ENCODE results near the gene DCANP1. TPM values are rescaled to one million over a fixed set of nuclear protein-coding genes. Genes with fewer than 3 reads are reported as not detected.

The DCANP1 gene
- total and polyA plus RNA-seq, 2 of the 13 experiments (the other 11 are each of a cell fraction or from before 2014, with no cell fraction given), result not detected

DNA sequence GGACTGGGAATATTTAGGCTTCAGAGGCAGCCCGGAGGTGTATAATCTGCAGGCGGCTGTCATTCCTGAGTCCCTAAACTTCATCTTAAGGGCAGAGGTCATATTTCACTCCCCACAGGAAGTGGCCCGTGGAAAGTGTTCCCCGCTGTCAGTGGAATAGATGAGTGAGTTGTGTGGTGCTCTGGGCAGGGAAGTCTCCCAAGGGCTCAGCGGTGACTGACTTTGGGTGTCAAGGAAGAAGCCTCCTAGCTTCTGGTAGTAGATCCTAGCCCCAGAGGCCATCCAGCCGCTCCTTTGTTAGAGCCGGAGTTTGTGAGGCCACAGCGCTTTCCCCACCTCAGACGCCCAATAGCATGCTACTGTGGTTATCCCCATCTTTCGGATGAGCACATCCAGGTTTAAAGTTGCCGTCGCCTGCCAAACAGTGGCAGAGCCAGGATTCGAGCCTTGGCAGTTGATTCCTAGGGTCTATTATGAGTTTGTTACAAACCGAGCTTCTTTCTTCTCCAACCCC, 43.9 kb upstream of the DCANP1 start:
- Histone ChIP-seq H3K9ac (ENCODE audit: insufficient read depth, low read depth, low read length) (no peak overlapping the region), H4K20me1 (ENCODE audit: insufficient read depth, low read length) (no peaks in the 10 kb centered on the region), H3K79me2 (ENCODE audit: insufficient read depth, low read length) (no peaks in the 10 kb centered on the region), H3K27ac (ENCODE audit: extremely low read length, insufficient read depth, low read length) (no peak overlapping the region), H3K27me3 (ENCODE audit: control insufficient read depth in 1 of 2, insufficient read depth in 2 of 2, low read length in 2 of 2) (peaks cover 0 to 24% of the 10 kb centered on the region in 2 experiments; a peak in 3 of 5 replicates), H3K4me1 (ENCODE audit: insufficient read depth, low read length) (peaks cover 71% of the 10 kb centered on the region), H2AFZ (ENCODE audit: low read length) (no peak overlapping the region), H3K4me2 (ENCODE audit: low read depth, low read length) (peak overlapping the region; percentile 52), H3K9me3 (ENCODE audit: low read length) (no peaks in the 10 kb centered on the region), H3K4me3 (replicated peaks in 1 of 3; ENCODE audit: insufficient read depth in 1 of 3, low read depth in 2 of 3, low read length in 3 of 3) (peak overlapping the region in 1 of 3 experiments; percentile 60; a peak in 1 of 6 replicates), H3K36me3 (replicated peaks in 1 of 2; ENCODE audit: control insufficient read depth in 1 of 2, insufficient read depth in 2 of 2, low read length in 2 of 2) (no peaks in the 10 kb centered on the region)
- 67% methylated on average over 9 of the region's 14 CpGs for WGBS (ENCODE audit: low lambda C conversion rate)
- TF ChIP-seq, protein P1, sequence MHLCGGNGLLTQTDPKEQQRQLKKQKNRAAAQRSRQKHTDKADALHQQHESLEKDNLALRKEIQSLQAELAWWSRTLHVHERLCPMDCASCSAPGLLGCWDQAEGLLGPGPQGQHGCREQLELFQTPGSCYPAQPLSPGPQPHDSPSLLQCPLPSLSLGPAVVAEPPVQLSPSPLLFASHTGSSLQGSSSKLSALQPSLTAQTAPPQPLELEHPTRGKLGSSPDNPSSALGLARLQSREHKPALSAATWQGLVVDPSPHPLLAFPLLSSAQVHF (CRISPR knock-in tag; IDR thresholded peaks at IDR 0.05), result no peak
- TF ChIP-seq ZNF558 (CRISPR knock-in tag; IDR thresholded peaks at IDR 0.05; ENCODE audit: borderline replicate concordance), result no peak
- no peak for TF ChIP-seq ATF7-NPFF (CRISPR knock-in tag; IDR thresholded peaks at IDR 0.05; ENCODE audit: low read depth)
- no peak for TF ChIP-seq DNMT3B (CRISPR knock-in tag; conservative IDR thresholded peaks at IDR 0.05)
- no peak for TF ChIP-seq HHEX (CRISPR knock-in tag; IDR thresholded peaks at IDR 0.05)
- intact Hi-C loops (cut with micrococcal nuclease; ENCODE audit: unreplicated experiment) (no loop called here), in situ Hi-C loops (cut with HindIII; ENCODE audit: extremely low pct_ligation_motif_present, low pct_unique_long_range_greater_than_20kb) (no loop called here)
- ChIA-PET POLR2A (interaction anchor here (2.2 kb wide), 1 partner anchor 9 kb away, joined by 6 read pairs; no protein-coding TSS in a partner anchor), CTCF (ENCODE audit: low intra/inter-chr PET ratio, low total read pairs) (no interaction called here)
- DNase-seq (ENCODE audit: low spot score) (no peak), ATAC-seq (no peak), FAIRE-seq (no peak)
- BruUV-seq (replicated peaks), result no TSS peak

DNA sequence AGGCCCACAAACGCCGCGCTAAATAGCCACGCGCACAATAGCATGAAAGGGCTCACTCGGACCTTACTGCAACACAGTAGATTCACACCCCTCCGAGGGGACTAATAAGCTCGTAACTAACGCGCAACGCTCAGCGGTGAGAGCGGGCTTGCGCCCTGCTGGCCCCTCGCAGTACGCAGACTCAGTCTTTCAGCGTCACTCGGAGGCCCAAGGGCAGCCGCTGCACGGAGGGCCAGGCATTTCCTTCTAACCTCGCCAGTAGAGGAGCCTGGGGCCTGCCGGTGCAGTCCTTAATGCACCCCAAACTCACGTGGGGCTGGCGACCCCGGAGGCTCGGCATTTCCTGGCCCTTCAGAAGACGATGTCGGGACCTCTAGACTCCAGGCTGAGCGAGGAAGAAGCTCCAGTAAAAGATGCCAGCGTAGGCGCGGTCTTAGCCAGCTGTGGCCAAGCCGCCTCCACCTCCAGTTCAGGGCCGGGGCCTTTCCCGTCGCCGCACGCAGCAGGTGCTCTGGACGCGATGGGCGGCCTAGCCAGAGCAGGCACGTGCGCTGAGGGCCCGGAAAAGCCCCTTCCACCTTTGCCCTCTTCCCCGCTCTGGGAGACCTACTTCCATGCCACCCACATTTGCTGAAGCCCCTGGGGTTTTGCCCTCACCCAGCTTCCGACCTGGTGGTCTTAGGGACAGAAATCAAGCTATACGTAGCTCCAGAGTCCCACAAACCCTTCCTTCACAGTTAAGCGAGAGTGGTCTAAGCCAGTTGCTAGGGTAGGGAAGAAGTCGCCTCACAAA, 43.3 kb upstream of the DCANP1 start:
- no peak for DNase-seq (ENCODE audit: low spot score)
- intact Hi-C loops (cut with micrococcal nuclease; ENCODE audit: unreplicated experiment), result no loop called here
- POLR2A ChIA-PET, result interaction anchor here (2.2 kb wide), 1 partner anchor 8 kb away, joined by 6 read pairs; no protein-coding TSS in a partner anchor
- no peaks in the 10 kb centered on the region for H3K36me3 ChIP-seq (replicated peaks in 1 of 2; ENCODE audit: control insufficient read depth in 1 of 2, insufficient read depth in 2 of 2, low read length in 2 of 2)
- no peaks in the 10 kb centered on the region for H3K79me2 ChIP-seq (ENCODE audit: insufficient read depth, low read length)
- no peaks in the 10 kb centered on the region for H4K20me1 ChIP-seq (ENCODE audit: insufficient read depth, low read length)
- H3K27me3 ChIP-seq (ENCODE audit: control insufficient read depth in 1 of 2, insufficient read depth in 2 of 2, low read length in 2 of 2), result peaks cover 0 to 24% of the 10 kb centered on the region in 2 experiments; a peak in 3 of 5 replicates
- peak overlapping the region; percentile 87 for H3K27ac ChIP-seq (ENCODE audit: extremely low read length, insufficient read depth, low read length)
- H3K9ac ChIP-seq (ENCODE audit: insufficient read depth, low read depth, low read length), result no peak overlapping the region
- FAIRE-seq, result no peak
- no TSS peak for BruUV-seq (replicated peaks)
- WGBS (ENCODE audit: low lambda C conversion rate), result 60% methylated on average over 10 of the region's 49 CpGs
- ATAC-seq, result no peak
- no peaks in the 10 kb centered on the region for H3K9me3 ChIP-seq (ENCODE audit: low read length)
- H3K4me1 ChIP-seq (ENCODE audit: insufficient read depth, low read length), result peaks cover 77% of the 10 kb centered on the region
- peak overlapping the region in 1 of 3 experiments; percentile 69; a peak in 1 of 6 replicates for H3K4me3 ChIP-seq (replicated peaks in 1 of 3; ENCODE audit: insufficient read depth in 1 of 3, low read depth in 2 of 3, low read length in 3 of 3)
- H3K4me2 ChIP-seq (ENCODE audit: low read depth, low read length), result peak overlapping the region; percentile 81; the same call in 1 of the 2 replicates
- CTCF ChIA-PET (ENCODE audit: low intra/inter-chr PET ratio, low total read pairs), result no interaction called here
- in situ Hi-C loops (cut with HindIII; ENCODE audit: extremely low pct_ligation_motif_present, low pct_unique_long_range_greater_than_20kb), result no loop called here
- H2AFZ ChIP-seq (ENCODE audit: low read length), result no peak overlapping the region
- TF ChIP-seq REPIN1 (CRISPR knock-in tag; IDR thresholded peaks at IDR 0.05; ENCODE audit: borderline replicate concordance, low read depth) (0 out of 2 replicates have a peak, but pooled peaks have one; percentile 12), ASH2L (IDR thresholded peaks at IDR 0.05; ENCODE audit: insufficient read length, low read depth, low read length) (no peak), GABPB1 (CRISPR knock-in tag; IDR thresholded peaks at IDR 0.05) (no peak), YEATS4 (CRISPR knock-in tag; IDR thresholded peaks at IDR 0.05; ENCODE audit: borderline replicate concordance) (0 out of 2 replicates have a peak, but pooled peaks have one; percentile 11)
- TF ChIP-seq, protein P2, sequence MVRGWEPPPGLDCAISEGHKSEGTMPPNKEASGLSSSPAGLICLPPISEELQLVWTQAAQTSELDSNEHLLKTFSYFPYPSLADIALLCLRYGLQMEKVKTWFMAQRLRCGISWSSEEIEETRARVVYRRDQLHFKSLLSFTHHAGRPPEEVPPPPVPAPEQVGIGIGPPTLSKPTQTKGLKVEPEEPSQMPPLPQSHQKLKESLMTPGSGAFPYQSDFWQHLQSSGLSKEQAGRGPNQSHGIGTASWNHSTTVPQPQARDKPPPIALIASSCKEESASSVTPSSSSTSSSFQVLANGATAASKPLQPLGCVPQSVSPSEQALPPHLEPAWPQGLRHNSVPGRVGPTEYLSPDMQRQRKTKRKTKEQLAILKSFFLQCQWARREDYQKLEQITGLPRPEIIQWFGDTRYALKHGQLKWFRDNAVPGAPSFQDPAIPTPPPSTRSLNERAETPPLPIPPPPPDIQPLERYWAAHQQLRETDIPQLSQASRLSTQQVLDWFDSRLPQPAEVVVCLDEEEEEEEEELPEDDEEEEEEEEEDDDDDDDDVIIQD (CRISPR knock-in tag; IDR thresholded peaks at IDR 0.05; ENCODE audit: low read depth), result no peak
- TF ChIP-seq, protein P3, sequence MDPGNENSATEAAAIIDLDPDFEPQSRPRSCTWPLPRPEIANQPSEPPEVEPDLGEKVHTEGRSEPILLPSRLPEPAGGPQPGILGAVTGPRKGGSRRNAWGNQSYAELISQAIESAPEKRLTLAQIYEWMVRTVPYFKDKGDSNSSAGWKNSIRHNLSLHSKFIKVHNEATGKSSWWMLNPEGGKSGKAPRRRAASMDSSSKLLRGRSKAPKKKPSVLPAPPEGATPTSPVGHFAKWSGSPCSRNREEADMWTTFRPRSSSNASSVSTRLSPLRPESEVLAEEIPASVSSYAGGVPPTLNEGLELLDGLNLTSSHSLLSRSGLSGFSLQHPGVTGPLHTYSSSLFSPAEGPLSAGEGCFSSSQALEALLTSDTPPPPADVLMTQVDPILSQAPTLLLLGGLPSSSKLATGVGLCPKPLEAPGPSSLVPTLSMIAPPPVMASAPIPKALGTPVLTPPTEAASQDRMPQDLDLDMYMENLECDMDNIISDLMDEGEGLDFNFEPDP (CRISPR knock-in tag; conservative IDR thresholded peaks at IDR 0.05), result 0 out of 2 replicates have a peak, but pooled peaks have one; percentile 43

Data from HepG2 (cell line).